Heart left ventricle (tissue), 16 donors: ENCODE measurements around the gene IL1RL2. TPM values are rescaled to one million over a fixed set of nuclear protein-coding genes. Genes with fewer than 3 reads are reported as not detected.

ENCODE experiments used
- ATAC-seq, 4 donors: fragments of 200-7000 bp; cut with Tn5 transposase; one replicate each; pipeline ENCODE4 v1.9.1; 2020 to 2022; ENCODE audit warnings: moderate library complexity in 4 of 4, mild to moderate bottlenecking in 3 of 4, moderate number of reproducible peaks in 1 of 4
- DNase-seq, 5 donors: peaks; one replicate each; pipeline ENCODE4 v3.0.0-alpha.2; 2020
- H3K27ac ChIP-seq, 12 donors: fragments of 200-600 bp; sonication (generic) in 4 of 12; one replicate each; pipeline versions ENCODE4 v1.5.0 to v1.8.0; 2016 to 2022; ENCODE audit warnings: mild to moderate bottlenecking in 2 of 12
- H3K27me3 ChIP-seq, 9 donors: fragments of 200-600 bp; sonication (generic) in 2 of 9; one replicate each; pipeline versions ENCODE4 v1.5.1 to v1.8.0; 2016 to 2022; ENCODE audit warnings: mild to moderate bottlenecking in 3 of 9
- H3K36me3 ChIP-seq, 9 donors: fragments of 200-600 bp; sonication (generic) in 2 of 9; one replicate each; pipeline versions ENCODE4 v1.5.0 to v1.8.0; 2018 to 2022; ENCODE audit warnings: mild to moderate bottlenecking in 2 of 9
- H3K4me1 ChIP-seq, 12 donors: fragments of 200-600 bp; sonication (generic) in 4 of 12; one replicate each; pipeline versions ENCODE4 v1.5.0 to v1.8.0; 2016 to 2022; ENCODE audit warnings: mild to moderate bottlenecking in 3 of 12
- H3K4me3 ChIP-seq, 12 donors: fragments of 200-600 bp; sonication (generic) in 4 of 12; one replicate each; pipeline versions ENCODE4 v1.5.0 to v1.8.0; 2017 to 2022; ENCODE audit warnings: mild to moderate bottlenecking in 9 of 12, moderate library complexity in 4 of 12
- H3K9me3 ChIP-seq, 12 donors: fragments of 200-600 bp; sonication (generic) in 4 of 12; one replicate each; pipeline versions ENCODE4 v1.5.0 to v1.8.0; 2016 to 2022; ENCODE audit warnings: mild to moderate bottlenecking in 1 of 12
- POLR2A ChIP-seq, 2 donors: fragments of 450-650 bp; IDR thresholded peaks; one replicate each; pipeline ENCODE4 v1.6.1; 2017; ENCODE audit warnings: antibody characterized with exemption in 2 of 2, mild to moderate bottlenecking in 2 of 2, moderate library complexity in 2 of 2
- WGBS, 4 donors: extraction: QIAGEN DNeasy Blood & Tissue Kit in 2 of 4; methylation state at CpG; one replicate each; pipeline versions ENCODE4 v1.1.5 to v1.1.7; 2013 to 2018; 5-methylcytosine and 5-hydroxymethylcytosine counted together
- intact Hi-C, 10 donors: fragments of 100-400 bp; cut with DNase I; formaldehyde crosslinking; loops; one replicate each; pipeline versions ENCODE4 v1.11.1 to v1.14.2; 2022
- polyA plus RNA-seq, 2 donors: library from polyadenylated mRNA; stranded (reverse); fragments of 200-250 nt; gene quantifications; one replicate each; pipeline ENCODE4 v1.2.3, GENCODE V29; 2013
- total RNA-seq, 9 donors: library from RNA; depleted of rRNA in 2 of 9; stranded (reverse); fragments of >200 nt in 2 of 9; fragmentation: NEBNext Ultra II Directional in 3 of 9; extraction: Animal tissue kit (Norgen Biotek cat#: 25700) in 3 of 9; gene quantifications; one replicate each; pipeline versions ENCODE4 v1.1.0 to v1.2.4, GENCODE V29; 2016 to 2023
- TF ChIP-seq, protein P1 (sequence below), 12 donors: fragments of 200-600 bp; sonication (generic) in 4 of 12; IDR thresholded peaks; one replicate each; pipeline versions ENCODE4 v1.5.0 to v1.8.0; 2018 to 2022; ENCODE audit warnings: antibody characterized with exemption in 12 of 12, mild to moderate bottlenecking in 5 of 12
- donor health status: ischemic (EF 13 %, LVEDD 7.1; RV severe dilation, severe dysfunction).
- donor health status: healthy with polysubstance abuse.
- donor health status: DM: no; HTN: yes; CAD: no.
- donor health status: DM: no; HTN: no; CAD: no.
- donor health status: ischemic (EF 25% LVEDD 6.9; RV normal size, moderate dysfunction).
- donor health status: ischemic (EF 25% LVEDD 5.7; RV mildly dilated, moderate dysfunction).
- donor health status: healthy.
- donor health status: DM: yes; HTN: yes; CAD: no.
- donor health status: ischemic (EF 35%, LVEDD 5.7; RV mildly dilated, moderate dysfunction).
- donor health status: nonischemic (EF 11% LVEDD 7.7; RV severe dilation, severe dysfunction).
- donor health status: DM: yes; HTN: yes; CAD: no.
- donor health status: PGD.
- donor health status: ischemic (EF 29% LVEDD 5.4; RV normal size, mild dysfunction).
- donor health status: nonischemic (EF 23%, LVEDD 6.1; RV moderate dilation, normal function).

The IL1RL2 gene
- total and polyA plus RNA-seq, 11 donors: 0.22 to 0.75 (median 0.43) TPM; not detected in 5

GRCh38 chr2:102187496-102188150, 800 bp downstream of the IL1RL2 start:
- H3K27ac ChIP-seq: peak overlapping the region in 9 of 12 donors; percentile 23 to 70 (median 54)
- intact Hi-C loops: loop anchor here in 6 of 10 donors (2.0 to 10.0 kb wide), 5 partner anchors 37 to 167 kb away; partner anchors contain the start of gene IL18R1 (in 1 of the 6)
- peak; percentile 61 to 83 (median 62) for DNase-seq
- TF ChIP-seq POLR2A (IDR thresholded peaks at IDR 0.05): peak in 1 of 2 donors; percentile 16
- TF ChIP-seq, protein P1, sequence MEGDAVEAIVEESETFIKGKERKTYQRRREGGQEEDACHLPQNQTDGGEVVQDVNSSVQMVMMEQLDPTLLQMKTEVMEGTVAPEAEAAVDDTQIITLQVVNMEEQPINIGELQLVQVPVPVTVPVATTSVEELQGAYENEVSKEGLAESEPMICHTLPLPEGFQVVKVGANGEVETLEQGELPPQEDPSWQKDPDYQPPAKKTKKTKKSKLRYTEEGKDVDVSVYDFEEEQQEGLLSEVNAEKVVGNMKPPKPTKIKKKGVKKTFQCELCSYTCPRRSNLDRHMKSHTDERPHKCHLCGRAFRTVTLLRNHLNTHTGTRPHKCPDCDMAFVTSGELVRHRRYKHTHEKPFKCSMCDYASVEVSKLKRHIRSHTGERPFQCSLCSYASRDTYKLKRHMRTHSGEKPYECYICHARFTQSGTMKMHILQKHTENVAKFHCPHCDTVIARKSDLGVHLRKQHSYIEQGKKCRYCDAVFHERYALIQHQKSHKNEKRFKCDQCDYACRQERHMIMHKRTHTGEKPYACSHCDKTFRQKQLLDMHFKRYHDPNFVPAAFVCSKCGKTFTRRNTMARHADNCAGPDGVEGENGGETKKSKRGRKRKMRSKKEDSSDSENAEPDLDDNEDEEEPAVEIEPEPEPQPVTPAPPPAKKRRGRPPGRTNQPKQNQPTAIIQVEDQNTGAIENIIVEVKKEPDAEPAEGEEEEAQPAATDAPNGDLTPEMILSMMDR (IDR thresholded peaks at IDR 0.05): peak in 9 of 12 donors; percentile 21 to 53 (median 27)
- H3K4me3 ChIP-seq: peak overlapping the region; percentile 22 to 64 (median 55)
- 5 to 8% (median 6%) methylated on average over 25 to 50 of the region's 50 CpGs for WGBS, 4 donors
- H3K9me3 ChIP-seq: no peaks in the 10 kb centered on the region
- H3K27me3 ChIP-seq: peaks cover 0 to 2% (median 0%) of the 10 kb centered on the region in 9 donors
- H3K4me1 ChIP-seq: peaks cover 0 to 24% (median 5%) of the 10 kb centered on the region in 12 donors
- ATAC-seq: peak; percentile 62 to 92 (median 86)
- H3K36me3 ChIP-seq: no peaks in the 10 kb centered on the region

DNA sequence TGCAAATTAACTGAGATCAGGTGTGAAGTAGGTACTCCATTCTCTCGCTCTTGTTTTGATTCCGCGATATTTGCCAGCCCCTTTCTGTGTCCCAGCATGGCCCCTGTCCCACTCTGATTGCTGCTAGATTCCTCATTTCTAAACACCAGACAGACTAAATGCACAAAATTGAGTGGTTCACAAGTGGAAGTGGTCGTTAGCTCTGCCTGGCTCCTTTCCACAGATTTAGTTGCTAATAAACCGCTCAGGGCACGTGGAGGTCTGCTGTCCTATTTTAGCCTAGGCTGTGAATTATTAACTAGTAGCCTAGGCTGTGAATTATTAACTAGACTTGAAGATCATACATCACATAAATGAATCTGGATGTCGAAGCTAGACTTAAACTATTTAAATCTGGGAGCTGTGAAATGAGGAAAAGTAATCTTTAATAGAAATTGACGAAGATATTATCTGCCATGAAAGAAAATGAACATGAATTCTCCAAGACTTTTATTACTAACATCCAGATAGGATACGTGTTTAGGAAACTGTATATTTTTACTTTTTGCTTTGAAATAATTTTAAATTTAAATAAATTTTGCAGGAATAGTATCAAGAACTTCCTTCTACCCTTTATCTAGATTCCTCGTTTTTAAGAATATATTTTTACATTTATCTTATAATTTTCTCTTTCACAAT, 3.7 kb downstream of the IL1RL2 start:
- peaks cover 0 to 2% (median 0%) of the 10 kb centered on the region in 9 donors for H3K27me3 ChIP-seq
- 91 to 93% (median 93%) methylated on average over 10 of the region's 10 CpGs for WGBS, 4 donors
- DNase-seq (no peak), ATAC-seq (no peak)
- H3K36me3 ChIP-seq: no peaks in the 10 kb centered on the region
- H3K27ac ChIP-seq: no peak overlapping the region
- intact Hi-C loops: no loop called here
- peaks cover 0 to 16% (median 4%) of the 10 kb centered on the region in 12 donors for H3K4me1 ChIP-seq
- no peaks in the 10 kb centered on the region for H3K9me3 ChIP-seq
- H3K4me3 ChIP-seq: no peak overlapping the region
- TF ChIP-seq POLR2A (IDR thresholded peaks at IDR 0.05): no peak
- TF ChIP-seq, protein P1 (IDR thresholded peaks at IDR 0.05): no peak

DNA sequence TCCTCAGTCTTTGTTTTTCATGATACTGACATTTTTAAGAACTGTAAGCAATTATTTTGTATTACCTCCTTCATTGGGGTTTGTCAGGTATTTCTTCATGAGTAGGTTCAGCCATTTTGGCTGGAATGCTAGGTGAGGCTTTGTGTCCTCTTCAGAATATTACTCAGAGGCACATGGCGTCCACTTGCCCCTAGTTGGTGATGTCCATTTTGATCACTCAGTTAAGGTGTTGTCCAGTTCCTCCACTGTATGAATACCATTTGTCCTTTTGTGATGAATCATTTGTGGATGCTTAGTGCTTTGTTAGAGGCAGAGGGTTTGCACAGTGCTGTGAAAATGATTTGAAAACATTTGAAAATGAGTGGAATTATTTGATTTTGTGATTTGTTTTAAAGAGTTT, 4.7 kb downstream of the IL1RL2 start:
- no peak for TF ChIP-seq POLR2A (IDR thresholded peaks at IDR 0.05)
- TF ChIP-seq, protein P1 (IDR thresholded peaks at IDR 0.05): no peak
- Histone ChIP-seq H3K4me3 (no peak overlapping the region), H3K36me3 (no peaks in the 10 kb centered on the region), H3K4me1 (peaks cover 0 to 13% (median 4%) of the 10 kb centered on the region in 12 donors), H3K9me3 (no peaks in the 10 kb centered on the region), H3K27ac (no peak overlapping the region), H3K27me3 (peaks cover 0 to 2% (median 0%) of the 10 kb centered on the region in 9 donors)
- ATAC-seq (no peak), DNase-seq (no peak)
- intact Hi-C loops: no loop called here
- WGBS, 4 donors: 95 to 100% (median 97%) methylated on average over 1 of the region's 1 CpG

DNA sequence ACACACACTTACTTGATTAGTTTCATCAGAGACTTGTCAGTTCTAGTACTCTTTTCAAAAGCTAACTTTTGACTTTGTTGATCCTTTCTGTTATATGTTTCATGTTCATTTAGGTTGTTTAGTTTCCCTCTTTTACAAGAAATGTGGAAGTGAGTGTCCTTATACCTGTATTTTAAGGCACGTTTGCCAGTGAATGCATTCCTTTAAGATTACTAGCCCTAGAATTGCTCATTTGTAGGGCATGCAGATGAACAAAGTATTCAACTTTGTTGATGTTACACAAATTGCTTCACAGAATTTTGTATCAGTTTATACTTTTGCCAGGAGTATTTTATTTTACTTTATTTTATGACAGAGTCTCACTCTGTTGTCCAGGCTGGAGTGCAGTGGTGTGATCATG, 6.3 kb downstream of the IL1RL2 start:
- H3K36me3 ChIP-seq: no peaks in the 10 kb centered on the region
- no peak for DNase-seq
- intact Hi-C loops: no loop called here
- 82 to 98% (median 89%) methylated on average over 1 of the region's 1 CpG for WGBS, 4 donors
- TF ChIP-seq POLR2A (IDR thresholded peaks at IDR 0.05): no peak
- TF ChIP-seq, protein P1 (IDR thresholded peaks at IDR 0.05): no peak
- peaks cover 0 to 2% (median 0%) of the 10 kb centered on the region in 9 donors for H3K27me3 ChIP-seq
- no peaks in the 10 kb centered on the region for H3K9me3 ChIP-seq
- H3K27ac ChIP-seq: no peak overlapping the region
- H3K4me3 ChIP-seq: no peak overlapping the region
- H3K4me1 ChIP-seq: peaks cover 0 to 1% (median 0%) of the 10 kb centered on the region in 12 donors
- no peak for ATAC-seq
